ENCODE measurements around the gene TP53TG3B.
A peak's percentile ranks its signal among the peaks of the same experiment; 100 is the strongest.
"Not testable (repeated sequence)": the region's sequence is repeated elsewhere in the genome, so short reads cannot be mapped to it uniquely, and the experiment has no call there.

The TP53TG3B gene

DNA sequence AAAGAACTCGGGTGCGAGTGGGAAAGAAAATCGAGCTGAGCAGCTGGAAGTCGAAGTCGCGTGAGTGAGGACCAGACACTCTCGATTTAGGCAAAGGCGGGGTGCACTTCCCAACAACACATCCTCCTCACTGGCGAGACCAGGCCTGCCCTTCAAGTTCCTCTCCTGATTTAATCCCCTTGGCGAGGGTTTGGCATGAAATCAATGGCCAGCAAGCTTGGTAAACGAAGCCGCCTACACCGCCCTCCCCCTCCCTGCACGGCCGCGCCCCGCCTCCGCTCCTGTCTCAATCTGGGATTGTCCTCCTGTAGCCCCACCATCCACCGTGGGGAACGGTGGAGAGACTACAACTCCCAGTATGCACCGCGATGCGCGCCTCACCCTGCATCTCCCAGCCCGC lies at the start of gene TP53TG3B:
TSS of gene TP53TG3B (plus strand) at position 301 of the 400 bp plus-strand sequence. CDS start at position 369, 68 bp downstream.
- not testable (repeated sequence) for DNase-seq (ENCODE audit: low spot score); H3K4me3 ChIP-seq; H3K27ac ChIP-seq

GRCh38 chr16:33336226-33337012 lies 24.2 kb upstream of the TP53TG3B start:
- not testable (repeated sequence) for H3K27ac ChIP-seq, H3K4me3 ChIP-seq
- peak; percentile 90 for DNase-seq (ENCODE audit: low spot score)

- H3K4me3 ChIP-seq, H3K27ac ChIP-seq: not testable (repeated sequence)
- DNase-seq (ENCODE audit: low spot score), result peak; percentile 90
These were observed 22.8 kb upstream of the TP53TG3B start for GRCh38 chr16:33337627-33338542.

- not testable (repeated sequence) for DNase-seq (ENCODE audit: low spot score)
These were observed 22.1 kb upstream of the TP53TG3B start for GRCh38 chr16:33338543-33338951.

DNA sequence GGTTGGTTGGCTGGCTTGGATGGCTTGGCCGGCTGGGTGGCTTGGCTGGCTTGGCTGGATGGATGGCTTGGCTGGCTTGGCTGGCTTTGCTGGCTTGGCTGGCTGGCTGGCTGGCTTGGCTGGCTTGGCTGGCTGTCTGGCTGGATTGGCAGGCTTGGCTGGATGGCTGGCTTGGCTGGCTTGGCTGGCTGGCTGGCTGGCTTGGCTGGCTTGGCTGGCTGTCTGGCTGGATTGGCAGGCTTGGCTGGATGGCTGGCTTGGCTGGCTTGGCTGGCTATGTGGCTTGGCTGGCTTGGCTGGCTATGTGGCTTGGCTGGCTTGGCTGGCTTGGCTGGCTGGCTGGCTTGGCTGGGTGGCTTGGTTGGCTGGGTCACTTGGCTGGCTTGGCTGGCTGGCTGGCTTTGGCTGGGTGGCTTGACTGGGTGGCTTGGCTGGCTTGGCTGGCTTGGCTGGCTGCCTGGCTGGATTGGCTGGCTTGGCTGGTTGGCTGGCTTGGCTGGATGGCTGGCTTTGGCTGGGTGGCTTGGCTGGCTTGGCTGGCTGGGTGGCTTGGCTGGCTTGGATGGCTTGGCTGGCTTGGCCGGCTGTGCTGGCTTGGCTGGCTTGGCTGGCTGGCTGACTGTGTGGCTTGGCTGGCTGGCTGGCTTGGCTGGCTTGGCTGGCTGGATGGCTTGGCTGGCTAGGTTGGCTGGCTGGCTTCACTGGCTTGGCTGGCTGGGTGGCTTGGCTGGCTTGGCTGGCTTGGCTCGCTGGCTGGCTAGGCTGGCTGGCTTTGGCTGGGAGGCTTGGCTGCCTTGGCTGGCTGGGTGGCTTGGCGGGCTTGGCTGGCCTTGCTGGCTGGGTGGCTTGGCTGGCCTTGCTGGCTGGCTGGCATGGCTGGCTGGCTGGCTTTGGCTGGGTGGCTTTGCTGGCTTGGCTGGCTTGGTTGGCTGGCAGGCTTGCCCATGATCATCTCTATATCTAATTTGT lies 21.3 kb upstream of the TP53TG3B start:
- DNase-seq (ENCODE audit: low spot score), result peak; percentile 94
- H3K27ac ChIP-seq, H3K4me3 ChIP-seq: not testable (repeated sequence)

More at GRCh38 chr16:33338543-33338951, 22.1 kb upstream of the TP53TG3B start:
- not testable (repeated sequence) for H3K4me3 ChIP-seq, H3K27ac ChIP-seq
